Measurements from ENCODE around the gene ZNF133. TPM values are rescaled to one million over a fixed set of nuclear protein-coding genes. Genes with fewer than 3 reads are reported as not detected.
"Not testable (repeated sequence)": the region's sequence is repeated elsewhere in the genome, so short reads cannot be mapped to it uniquely, and the experiment has no call there.

The ZNF133 gene
- 7.7 and 16.1 TPM in 2 replicates for total RNA-seq

DNA sequence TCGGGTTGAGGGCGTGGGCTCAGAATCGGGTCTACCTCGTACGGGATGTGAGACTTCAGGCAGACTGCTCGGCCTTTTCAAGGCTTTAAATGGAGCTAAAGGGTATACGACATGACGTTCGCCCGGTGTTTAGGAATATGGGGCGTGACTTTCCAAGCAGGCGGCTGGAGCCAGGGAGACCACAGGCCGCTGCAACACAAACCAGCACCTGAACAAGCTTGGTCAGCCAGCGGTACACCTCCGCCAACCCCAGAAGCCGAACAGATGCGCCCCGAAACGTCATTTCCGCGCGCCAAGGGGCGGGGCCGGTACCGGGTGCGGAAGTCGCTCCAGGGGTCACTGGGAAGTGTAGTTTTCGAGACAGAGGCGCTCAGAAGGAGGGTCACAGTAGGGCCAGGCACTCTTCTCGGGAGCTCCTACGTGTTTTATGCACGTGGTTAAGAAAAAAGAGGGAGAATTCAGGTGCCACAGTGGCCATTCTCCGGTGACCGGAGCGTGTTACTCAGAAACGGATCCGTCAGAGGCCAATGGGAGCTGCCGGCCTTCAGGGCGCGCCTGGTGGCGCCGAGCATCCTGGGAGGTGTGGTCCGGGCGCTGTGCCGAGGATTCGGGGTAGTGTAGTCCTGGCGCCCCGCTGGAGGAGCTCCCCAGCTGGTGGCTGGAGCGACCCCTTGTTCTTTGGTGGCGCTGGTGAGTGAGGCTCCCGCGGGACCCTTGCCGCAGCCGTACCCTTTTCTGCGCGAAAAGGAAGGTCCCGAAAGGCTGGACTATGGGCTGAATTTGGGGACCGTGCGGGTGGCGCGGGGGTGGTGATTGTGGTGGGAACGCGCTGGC, at the start of gene ZNF133:
ZNF133 (plus strand) TSS at position 613 of the 834 bp plus-strand sequence. CDS start 17,160 bp downstream, outside the sequence.
- DNase-seq (ENCODE audit: low read depth) = peak; percentile 57
- TF ChIP-seq CTCF (conservative IDR thresholded peaks at IDR 0.05; ENCODE audit: low read depth, low read length) = no peak
- H3K4me3 ChIP-seq (ENCODE audit: low read depth, low read length) = peak within 1 kb of the TSS; percentile 94

DNA sequence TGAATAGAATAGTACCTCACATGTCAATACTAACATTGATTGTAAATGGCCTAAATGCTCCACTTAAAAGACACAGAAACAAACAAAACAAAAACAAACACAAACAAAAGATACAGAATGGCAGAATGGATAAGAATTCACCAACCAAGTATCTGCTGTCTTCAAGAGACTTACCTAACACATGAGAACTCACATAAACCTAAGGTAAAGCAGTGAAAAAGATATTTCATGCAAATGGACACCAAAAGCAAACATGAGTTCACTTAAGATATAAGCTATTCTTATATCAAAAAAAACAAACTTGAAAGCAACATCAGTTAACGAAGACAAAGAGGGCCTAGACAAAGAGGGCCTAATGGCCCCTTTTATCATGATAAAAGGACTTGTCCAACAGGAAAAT, 47.3 kb upstream of the ZNF133 start:
- no peak overlapping the region for H3K4me3 ChIP-seq (ENCODE audit: low read depth, low read length)
- no peak for TF ChIP-seq CTCF (conservative IDR thresholded peaks at IDR 0.05; ENCODE audit: low read depth, low read length)
- DNase-seq (ENCODE audit: low read depth) = no peak

DNA sequence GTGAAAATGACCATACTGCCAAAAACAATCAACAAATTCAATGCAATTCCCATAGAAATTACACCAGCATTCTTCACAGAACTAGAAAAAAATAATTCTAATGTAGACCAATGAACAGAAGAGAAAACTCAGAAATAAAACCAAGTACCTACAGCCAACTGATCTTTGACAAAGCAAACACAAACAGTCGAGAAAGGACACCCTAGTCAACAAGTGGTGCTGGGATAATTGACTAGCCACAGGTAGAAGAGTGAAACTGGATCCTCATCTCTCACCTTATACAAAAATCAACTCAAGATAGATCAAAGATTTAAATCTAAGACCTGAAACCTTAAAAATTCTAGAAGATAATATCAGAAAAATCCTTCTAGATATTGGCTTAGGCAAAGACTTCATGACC, 44.5 kb upstream of the ZNF133 start:
- DNase-seq (ENCODE audit: low read depth) = no peak
- no peak for TF ChIP-seq CTCF (conservative IDR thresholded peaks at IDR 0.05; ENCODE audit: low read depth, low read length)
- H3K4me3 ChIP-seq (ENCODE audit: low read depth, low read length) = no peak overlapping the region

GRCh38 chr20:18248545-18248944, 39.8 kb upstream of the ZNF133 start:
- DNase-seq (ENCODE audit: low read depth); H3K4me3 ChIP-seq (ENCODE audit: low read depth, low read length): not testable (repeated sequence)

DNA sequence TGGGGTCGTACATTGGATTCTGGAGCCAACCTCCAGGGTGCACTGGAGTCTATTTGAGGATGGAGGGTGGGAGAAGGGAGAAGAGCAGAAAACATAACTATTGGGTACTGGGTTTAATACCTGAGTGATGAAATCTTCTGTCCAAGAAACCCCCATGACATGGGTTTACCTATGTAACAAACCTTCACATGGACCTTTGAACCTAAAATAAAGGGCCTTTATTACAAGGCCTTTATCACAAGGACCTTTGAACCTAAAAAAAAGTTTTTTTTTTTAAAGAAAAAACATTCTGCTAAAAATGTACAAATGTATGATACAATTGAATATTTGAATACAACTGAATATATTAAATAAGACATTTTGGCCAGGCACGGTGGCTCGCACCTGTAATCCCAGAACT, 38.1 kb upstream of the ZNF133 start:
- TF ChIP-seq CTCF (conservative IDR thresholded peaks at IDR 0.05; ENCODE audit: low read depth, low read length) = no peak
- no peak for DNase-seq (ENCODE audit: low read depth)

GRCh38 chr20:18252597-18253451, 35.5 kb upstream of the ZNF133 start:
- no peak overlapping the region for H3K4me3 ChIP-seq (ENCODE audit: low read depth, low read length)
- DNase-seq (ENCODE audit: low read depth) = peak; percentile 41
- no peak for TF ChIP-seq CTCF (conservative IDR thresholded peaks at IDR 0.05; ENCODE audit: low read depth, low read length)

More for the DNA sequence above, 38.1 kb upstream of the ZNF133 start:
- no peak overlapping the region for H3K4me3 ChIP-seq (ENCODE audit: low read depth, low read length)

DNA sequence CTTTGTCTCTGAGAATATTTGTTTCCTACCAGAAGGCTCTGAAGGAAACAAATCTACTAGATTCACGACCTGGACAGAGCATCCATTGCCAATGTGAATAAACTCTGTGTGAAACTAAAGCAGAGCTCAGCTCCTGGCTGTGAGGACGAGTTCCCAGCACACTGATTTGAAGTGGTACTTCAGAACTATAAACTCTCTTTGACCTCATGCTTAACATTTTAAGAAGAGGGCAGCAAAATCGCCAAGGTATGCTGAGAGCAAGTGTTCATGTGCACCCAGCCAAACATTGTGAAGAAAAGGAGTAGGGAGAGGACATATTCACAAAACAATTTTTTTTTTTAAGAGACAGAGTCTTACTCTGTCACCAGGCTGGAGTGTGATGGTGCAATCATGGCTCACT, 33.7 kb upstream of the ZNF133 start:
- no peak overlapping the region for H3K4me3 ChIP-seq (ENCODE audit: low read depth, low read length)
- TF ChIP-seq CTCF (conservative IDR thresholded peaks at IDR 0.05; ENCODE audit: low read depth, low read length) = no peak
- no peak for DNase-seq (ENCODE audit: low read depth)

Measured in epithelial cell of proximal tubule (primary cell).